Renal cortical epithelial cell (primary cell): ENCODE results near the gene TRIM49D2. TPM values are rescaled to one million over a fixed set of nuclear protein-coding genes. Genes with fewer than 3 reads are reported as not detected.
"Not testable (repeated sequence)": the region's sequence is repeated elsewhere in the genome, so short reads cannot be mapped to it uniquely, and the experiment has no call there.

Experiments
- DNase-seq: peaks from one replicate; pipeline ENCODE4 v3.0.0-alpha.2; 2011; ENCODE audit warnings: low read depth
- total RNA-seq: library from RNA; depleted of rRNA; stranded (reverse); fragments of >200 nt; gene quantifications from 2 replicates; pipeline ENCODE4 v1.2.3, GENCODE V29; 2014

Gene TRIM49D2, protein sequence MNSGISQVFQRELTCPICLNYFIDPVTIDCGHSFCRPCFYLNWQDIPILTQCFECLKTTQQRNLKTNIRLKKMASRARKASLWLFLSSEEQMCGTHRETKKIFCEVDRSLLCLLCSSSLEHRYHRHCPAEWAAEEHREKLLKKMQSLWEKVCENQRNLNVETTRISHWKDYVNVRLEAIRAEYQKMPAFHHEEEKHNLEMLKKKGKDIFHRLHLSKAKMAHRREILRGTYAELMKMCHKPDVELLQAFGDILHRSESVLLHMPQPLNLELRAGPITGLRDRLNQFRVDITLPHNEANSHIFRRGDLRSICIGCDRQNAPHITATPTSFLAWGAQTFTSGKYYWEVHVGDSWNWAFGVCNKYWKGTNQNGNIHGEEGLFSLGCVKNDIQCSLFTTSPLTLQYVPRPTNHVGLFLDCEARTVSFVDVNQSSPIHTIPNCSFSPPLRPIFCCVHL
- not detected in 2 replicates for total RNA-seq

DNA sequence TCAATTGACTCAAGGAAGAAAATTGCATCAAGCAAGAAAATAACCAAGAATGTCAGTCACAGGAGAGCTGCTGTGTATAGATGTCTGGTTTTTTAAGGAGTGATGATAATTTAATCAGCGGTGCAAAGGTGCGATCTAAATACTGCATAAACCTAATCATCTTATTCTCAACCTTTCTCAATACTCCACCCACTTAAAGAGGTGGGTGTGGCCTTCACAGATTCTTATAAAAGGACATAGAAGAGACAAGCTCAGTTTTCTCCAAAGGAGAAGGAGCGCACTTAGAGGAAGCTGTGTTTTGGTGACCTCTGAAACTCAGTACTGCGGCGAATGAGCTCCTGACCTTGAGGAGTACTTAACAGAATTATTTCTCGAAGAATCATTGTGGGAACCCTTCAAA, at the start of gene TRIM49D2:
TRIM49D2 (plus strand) TSS at position 301 of the 400 bp plus-strand sequence. CDS start 2,698 bp downstream, outside the sequence.
- not testable (repeated sequence) for DNase-seq

DNA sequence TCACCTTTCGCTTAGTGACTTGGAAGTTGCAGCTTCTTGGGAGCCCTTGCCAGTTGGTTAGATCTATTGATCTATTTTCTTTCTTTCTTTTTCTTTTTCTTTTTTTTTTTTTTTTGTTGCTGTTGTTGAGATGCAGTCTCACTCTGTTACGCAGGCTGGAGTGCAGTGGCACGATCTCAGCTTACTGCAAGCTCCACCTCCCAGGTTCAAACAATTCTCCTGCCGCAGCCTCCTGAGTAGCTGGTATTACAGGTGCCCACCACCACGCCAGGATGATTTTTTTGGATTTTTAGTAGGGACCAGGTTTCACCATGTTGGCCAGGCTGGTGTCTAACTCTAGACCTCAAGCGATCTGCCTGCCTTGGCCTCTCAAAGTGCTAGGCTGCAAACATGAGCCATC, 46.4 kb upstream of the TRIM49D2 start:
- not testable (repeated sequence) for DNase-seq

DNA sequence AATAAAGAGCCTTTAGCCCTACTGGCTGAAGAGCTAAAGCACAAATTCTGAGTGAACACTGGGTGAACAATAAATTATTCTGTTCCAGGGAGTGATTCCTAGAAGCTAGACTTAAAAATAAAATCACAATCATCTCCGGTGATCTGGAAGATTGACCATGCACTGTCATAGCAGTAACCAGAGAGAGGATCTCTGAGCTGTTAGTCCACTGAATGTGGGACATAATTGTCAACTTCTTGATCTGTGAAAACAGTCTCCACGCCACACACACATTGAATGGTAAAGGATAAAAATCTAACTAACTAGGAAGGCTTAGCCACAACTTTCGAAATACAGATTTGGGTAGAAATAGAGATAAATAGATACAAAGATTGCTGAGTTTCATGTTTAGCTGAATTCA, 30.6 kb upstream of the TRIM49D2 start:
- not testable (repeated sequence) for DNase-seq

DNA sequence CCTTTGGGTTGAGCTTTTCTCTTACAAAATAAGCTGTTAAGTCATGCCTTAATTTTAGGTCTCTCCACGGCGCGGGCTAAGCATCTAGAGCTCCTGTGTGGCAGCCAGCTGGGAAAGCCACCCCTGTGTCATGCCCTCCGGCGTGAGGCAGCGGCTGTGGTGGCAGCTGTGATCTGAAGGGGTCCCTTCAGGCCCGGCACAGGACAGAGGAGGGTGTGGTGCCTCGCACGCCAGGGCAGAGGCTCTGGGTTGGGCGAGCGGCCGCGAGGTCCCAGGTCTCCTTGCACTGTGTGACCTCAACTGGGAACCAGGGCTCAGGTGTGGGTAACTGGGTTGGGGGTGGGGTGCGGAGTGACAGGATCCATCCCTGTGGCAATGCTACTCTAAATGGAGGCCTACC, 23.1 kb upstream of the TRIM49D2 start:
- DNase-seq = not testable (repeated sequence)

DNA sequence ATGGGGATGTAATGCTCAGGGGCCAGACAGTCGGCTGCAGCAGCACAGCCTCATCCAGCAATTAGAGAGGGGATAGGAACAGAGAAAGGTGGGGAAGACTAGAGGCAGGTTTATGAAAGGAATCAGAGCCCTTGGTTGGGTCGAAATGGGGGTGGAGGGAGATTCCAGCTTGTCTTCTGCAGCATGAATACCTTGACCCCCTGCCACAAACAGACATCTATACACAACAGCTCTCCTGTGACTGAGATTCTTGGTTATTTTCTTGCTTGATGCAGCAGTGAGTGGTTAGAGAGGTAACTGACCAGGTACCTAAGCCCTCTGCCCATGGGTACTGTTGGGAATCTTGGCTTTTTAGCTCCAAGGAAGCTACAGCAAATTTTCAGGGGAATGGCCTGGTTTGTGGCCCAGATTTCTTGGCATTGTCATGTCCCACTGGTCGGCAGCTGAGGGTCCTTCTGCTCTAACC, 1.6 kb upstream of the TRIM49D2 start, which contains the start of gene TRIM49D1:
TRIM49D1 (minus strand) TSS at position 51 of the 466 bp plus-strand sequence. CDS start 4,535 bp downstream, outside the sequence.
- no peak for DNase-seq

DNA sequence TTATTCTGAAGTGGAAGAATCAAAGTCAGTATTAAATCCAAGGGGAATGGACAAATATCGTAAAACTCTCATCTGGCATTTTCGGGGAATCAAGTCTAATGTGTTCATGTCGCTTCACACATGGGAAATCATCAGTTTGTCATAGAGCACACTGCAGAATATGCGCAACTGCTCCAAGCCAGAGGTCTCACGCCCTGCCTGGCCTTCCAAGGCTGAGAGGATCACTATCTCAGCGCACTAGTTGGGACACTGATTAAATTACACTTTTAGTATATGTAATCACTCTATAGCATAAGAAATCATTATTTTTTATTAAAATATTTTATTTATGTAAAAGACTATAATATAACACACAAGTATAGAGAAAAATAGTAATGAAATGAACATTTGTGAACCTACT, 37.0 kb downstream of the TRIM49D2 start:
- not testable (repeated sequence) for DNase-seq

DNA sequence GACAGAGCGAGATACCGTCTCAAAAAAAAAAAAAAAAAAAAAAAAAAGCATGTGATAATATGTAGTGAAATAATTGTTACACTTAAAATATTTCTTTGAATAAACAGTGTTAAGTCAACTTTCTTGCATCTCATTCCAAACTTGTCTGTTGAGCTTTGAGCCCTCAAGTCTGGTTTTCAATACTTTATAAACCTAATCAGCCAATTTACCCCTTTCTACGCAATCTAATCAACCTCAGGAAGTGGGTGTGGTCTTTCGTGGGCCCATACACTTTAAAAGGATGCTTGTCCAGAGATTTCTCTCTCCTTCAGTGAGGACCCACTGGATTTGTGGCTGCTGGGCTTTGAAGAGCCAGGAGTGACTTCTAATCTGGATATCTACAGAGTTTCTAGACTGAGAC, 41.9 kb downstream of the TRIM49D2 start, which contains the start of gene TRIM64:
TRIM64 (plus strand) TSS at position 301 of the 400 bp plus-strand sequence. CDS start 2,467 bp downstream, outside the sequence.
- DNase-seq = not testable (repeated sequence)

Other genes with a start within 250 kb of the TRIM49D2 start
- gene TRIM77, start 213.8 kb upstream of the TRIM49D2 start, total RNA-seq = not detected in 2 replicates
- gene TRIM49, start 115.5 kb upstream of the TRIM49D2 start, total RNA-seq = not detected in 2 replicates
- not detected in 2 replicates for gene TRIM64B, start 45.6 kb upstream of the TRIM49D2 start, total RNA-seq
- not detected in 2 replicates for gene TRIM49D1, start 1.8 kb upstream of the TRIM49D2 start, total RNA-seq
- gene TRIM64, start 42.0 kb downstream of the TRIM49D2 start, total RNA-seq = not detected in 2 replicates
- not detected in 2 replicates for gene TRIM49C, start 107.0 kb downstream of the TRIM49D2 start, total RNA-seq
- not detected in 2 replicates for gene UBTFL1, start 161.9 kb downstream of the TRIM49D2 start, total RNA-seq
- gene NAALAD2, start 210.6 kb downstream of the TRIM49D2 start, total RNA-seq = 0.10 TPM in 1 of 2 replicates, not detected in the other